Midbrain (tissue), 1 donor: ENCODE data around the gene OBP2B.
"Not testable (repeated sequence)": the region's sequence is repeated elsewhere in the genome, so short reads cannot be mapped to it uniquely, and the experiment has no call there.

Experiments
- DNase-seq: peaks from one replicate; lab custom pipeline; 2025; lab: John Stamatoyannopoulos, UW

The OBP2B gene, protein sequence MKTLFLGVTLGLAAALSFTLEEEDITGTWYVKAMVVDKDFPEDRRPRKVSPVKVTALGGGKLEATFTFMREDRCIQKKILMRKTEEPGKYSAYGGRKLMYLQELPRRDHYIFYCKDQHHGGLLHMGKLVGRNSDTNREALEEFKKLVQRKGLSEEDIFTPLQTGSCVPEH

GRCh38 chr9:133208880-133209300, at the start of gene OBP2B:
Gene OBP2B (minus strand): TSS chr9:133209250. CDS start chr9:133209199, 51 bp downstream.
- DNase-seq: not testable (repeated sequence)

DNA sequence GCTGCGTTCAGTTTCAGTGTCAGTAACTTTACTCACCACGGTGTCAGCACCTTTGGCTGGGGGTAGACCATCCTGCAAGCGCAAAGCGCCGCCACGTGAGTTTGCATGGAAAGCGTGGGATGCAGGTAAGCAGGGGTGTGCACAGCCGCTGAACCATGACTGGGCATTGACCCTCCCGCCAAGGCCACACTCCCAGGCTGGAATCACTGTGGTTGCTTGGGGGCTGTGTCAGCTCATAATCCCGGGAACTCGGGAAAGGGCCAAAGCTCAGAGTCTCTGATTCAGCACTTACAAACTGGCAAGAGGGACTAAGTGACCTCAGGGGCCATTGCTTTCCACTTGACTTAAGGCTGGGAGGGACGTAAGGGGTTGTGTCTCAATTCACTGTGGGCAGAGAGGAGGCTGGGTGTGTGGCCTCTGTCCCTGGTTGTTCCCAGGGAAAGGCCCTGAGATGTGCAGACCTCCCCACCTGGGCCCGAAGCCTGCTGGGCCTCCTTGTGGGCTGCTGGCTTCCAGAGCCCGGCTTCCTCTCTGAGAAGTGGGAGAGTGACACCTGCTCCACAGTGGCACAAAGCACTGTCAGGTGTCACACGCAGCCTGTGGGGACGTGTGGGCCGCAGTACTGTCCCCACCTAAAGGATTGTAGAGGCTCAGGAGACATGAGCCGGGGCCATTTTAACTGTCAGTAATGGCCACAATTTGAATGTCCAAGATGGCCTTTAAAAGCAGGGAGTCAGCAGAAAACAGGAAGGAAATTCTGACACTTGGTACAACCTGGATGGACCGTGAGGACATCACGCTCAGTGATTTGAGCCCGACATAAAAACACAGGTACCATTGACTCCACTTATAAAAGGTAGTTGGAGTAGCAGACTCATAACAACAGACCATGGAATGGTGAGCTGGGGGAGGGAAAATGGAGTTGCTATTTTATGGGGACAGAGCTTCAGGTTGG, 49.3 kb upstream of the OBP2B start:
- DNase-seq: no peak

GRCh38 chr9:133257465-133257956, 48.5 kb upstream of the OBP2B start:
- no peak for DNase-seq

GRCh38 chr9:133256686-133257091, 47.6 kb upstream of the OBP2B start:
- no peak for DNase-seq

DNA sequence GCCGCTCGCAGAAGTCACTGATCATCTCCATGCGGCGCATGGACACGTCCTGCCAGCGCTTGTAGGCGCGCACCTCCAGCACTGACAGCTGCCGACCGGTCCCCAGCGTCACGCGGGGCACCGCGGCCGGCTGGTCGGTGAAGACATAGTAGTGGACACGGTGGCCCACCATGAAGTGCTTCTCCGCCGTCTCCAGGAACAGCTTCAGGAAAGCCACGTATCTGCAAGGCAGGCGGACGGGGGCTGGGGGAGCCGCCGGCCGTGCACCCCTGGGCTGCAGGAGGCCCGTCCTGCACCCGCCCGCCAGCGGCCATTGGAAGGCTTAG, 47.0 kb upstream of the OBP2B start:
- no peak for DNase-seq

DNA sequence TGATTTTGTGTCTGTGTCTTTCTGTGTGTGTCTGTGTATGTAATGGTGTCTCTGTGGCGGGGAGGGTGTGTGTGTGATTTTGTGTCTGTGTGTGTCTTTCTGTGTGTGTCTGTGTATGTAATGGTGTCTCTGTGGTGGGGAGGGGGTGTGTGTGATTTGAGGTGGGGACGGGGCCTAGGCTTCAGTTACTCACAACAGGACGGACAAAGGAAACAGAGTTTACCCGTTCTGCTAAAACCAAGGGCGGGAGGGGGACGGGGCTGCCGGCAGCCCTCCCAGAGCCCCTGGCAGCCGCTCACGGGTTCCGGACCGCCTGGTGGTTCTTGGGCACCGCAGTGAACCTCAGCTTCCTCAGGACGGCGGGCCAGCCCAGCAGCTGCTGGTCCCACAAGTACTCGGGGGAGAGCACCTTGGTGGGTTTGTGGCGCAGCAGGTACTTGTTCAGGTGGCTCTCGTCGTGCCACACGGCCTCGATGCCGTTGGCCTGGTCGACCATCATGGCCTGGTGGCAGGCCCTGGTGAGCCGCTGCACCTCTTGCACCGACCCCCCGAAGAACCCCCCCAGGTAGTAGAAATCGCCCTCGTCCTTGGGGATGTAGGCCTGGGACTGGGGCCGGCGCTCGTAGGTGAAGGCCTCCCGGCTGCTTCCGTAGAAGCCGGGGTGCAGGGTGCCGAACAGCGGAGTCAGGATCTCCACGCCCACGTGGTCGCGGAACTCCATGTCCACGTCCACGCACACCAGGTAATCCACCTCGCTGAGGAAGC, 46.5 kb upstream of the OBP2B start:
- DNase-seq: no peak

GRCh38 chr9:133254471-133254870, 45.4 kb upstream of the OBP2B start:
- no peak for DNase-seq

DNA sequence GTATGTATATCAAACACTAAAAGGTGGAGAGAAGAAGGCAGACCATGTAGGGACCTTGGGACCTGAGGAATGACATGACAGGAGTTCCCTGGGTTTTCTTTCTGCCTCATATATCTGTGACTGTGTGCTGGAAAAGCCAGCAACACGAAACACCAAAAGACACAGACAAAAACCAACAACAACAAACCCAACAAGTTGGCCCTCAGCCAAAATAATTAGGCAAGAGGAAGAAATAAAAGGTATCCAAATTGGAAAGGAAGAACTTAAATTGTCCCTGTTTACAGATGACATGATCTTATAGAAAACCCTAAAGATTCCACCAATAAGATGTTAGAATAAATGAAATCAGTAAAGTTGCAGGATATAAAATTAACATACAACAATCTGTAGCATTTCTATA, 44.2 kb upstream of the OBP2B start:
- DNase-seq: no peak

- no peak for DNase-seq
Measured at GRCh38 chr9:133252301-133253020, 43.4 kb upstream of the OBP2B start.

DNA sequence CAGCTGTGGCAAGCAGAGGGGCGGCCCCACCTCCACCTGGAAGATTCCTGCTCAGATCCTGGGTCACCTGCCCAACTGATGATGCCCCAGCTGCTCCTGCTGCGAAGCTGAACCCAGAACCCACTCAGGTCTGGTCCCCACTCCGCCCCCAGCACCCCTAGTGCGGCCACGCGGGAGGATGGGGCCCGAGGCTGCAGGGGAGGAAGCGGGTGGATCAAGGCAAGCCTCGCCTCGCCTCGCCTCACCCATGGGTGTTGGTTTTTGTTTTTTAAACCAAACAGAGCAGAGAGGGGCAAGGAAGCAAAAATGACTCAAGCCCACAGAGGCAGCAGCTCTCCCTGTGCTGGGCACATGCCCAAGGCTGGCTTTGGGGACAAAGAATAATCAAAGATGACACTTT, 42.7 kb upstream of the OBP2B start:
- DNase-seq: no peak

DNA sequence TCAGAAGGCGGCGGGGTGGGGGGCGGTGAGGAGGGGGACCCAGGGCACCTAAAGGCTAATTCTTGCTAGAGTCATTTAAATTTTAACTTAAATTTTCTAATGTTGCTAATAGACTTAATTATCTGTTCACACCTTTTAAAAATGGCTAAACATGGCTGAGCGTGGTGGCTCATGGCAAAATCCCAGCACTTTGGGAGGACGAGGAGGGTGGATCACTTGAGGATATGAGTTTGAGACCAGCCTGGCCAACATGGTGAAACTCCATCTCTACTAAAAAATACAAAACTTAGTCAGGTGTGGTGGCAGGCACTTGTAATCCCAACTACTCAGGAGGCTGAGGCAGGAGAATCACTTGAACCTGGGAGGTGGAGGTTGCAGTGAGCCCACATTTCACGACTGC, 42.2 kb upstream of the OBP2B start:
- not testable (repeated sequence) for DNase-seq

GRCh38 chr9:133250741-133251170, 41.7 kb upstream of the OBP2B start:
- no peak for DNase-seq

- no peak for DNase-seq
Measured at GRCh38 chr9:133249337-133249736, 40.3 kb upstream of the OBP2B start.

DNA sequence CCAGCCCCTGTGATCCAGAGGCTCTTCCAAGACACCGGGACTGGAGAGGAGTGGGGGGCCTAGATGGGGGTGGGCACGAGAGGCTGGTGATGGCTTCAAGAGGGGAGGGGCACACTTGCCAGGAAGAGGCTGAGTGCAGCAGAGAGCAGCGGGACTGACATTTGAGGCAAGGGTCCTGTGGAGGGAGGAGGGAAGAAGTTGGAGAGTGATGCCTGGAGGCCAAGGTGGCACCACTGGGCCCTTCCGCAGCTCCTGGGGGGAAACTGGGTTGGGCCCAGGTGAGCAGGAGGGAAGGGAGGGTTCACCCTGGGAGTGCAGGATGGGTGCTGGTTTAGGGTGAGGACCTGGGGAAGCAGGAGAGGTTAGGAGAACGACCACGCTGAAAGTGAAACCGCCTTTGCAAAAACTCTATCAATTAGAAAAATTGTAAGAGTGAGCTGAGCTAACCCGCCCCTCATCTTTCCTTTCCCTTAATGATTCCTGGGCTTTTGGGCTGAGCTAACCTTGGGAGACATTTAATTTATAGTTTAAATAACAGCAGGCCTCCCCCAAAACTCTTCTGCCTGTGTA, 39.8 kb upstream of the OBP2B start:
- DNase-seq: no peak

DNA sequence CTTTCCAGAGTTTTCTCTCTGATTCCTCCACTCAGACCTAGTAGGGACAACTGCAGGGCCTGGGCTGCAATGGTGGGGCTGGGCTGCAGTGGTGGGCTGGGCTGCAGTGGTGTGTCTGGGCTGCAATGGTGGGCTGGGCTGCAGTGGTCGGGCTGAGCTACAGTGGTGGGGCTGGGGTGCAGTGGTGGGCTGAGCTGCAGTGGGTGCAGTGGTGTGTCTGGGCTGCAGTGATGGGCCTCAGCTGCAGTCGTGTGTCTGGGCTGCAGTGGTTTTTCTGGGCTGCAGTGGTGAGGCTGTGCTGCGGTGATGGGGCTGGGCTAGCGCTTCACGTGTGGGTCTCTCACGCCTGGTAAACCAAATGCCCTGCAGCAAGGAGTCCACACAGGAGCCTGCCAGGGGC, 38.6 kb upstream of the OBP2B start:
- no peak for DNase-seq

DNA sequence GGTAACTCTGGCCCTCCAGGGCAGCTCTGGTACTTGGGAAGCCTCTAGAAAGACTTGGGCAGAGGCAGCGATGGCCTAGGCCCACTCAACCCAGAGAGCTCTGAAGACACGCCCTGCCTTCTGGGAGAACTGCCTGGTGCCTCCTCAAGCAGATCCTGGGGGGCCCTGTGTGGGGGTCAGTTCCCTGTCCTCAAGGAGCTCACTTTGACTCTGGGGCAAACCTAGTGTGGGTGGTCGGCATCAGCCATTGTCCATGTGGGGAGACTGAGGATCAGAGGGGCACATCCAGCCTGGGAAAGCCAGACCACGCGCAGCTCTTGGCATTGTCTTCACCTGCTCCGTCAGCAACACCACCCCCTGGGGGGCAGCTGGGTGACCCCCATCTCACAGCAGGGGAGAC, 37.9 kb upstream of the OBP2B start:
- DNase-seq: no peak

DNA sequence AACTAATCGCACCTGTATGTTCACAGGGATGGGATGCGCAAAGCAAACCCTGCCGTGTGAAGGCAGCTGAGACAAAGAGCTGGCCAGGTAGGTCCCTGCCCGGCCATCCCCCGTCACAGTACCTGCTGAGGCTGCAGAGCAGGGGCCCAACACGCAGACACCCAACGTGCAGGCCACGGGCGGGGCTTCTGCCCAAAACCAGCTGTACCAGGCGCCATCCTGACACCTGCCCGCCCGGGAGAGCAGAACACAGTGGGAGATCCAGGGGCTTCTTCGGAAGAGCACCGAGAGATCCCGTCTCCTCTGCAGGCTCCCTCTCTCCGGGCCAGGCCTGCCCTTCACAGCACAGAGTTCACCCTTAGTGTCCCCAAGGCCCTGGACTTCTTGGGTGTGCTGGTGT, 37.5 kb upstream of the OBP2B start:
- no peak for DNase-seq

DNA sequence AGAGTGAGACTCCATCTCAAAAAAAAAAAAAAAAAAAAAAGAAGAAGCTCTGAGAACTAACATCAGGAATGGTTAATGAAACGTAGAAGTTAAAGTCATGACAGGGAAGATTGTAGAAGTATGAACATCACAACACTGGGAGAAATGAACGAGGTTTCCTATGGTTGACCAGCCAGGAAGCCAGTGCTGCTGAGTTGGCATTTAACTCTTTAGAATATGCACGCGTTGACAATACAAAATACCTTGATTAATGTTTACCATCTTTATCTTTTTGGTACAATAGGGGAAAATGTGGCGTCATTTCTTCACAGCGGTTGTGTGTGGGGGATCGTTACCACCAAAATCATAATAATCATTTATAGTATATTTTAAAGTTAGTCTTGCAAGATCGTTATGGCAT, 33.9 kb upstream of the OBP2B start:
- no peak for DNase-seq

DNA sequence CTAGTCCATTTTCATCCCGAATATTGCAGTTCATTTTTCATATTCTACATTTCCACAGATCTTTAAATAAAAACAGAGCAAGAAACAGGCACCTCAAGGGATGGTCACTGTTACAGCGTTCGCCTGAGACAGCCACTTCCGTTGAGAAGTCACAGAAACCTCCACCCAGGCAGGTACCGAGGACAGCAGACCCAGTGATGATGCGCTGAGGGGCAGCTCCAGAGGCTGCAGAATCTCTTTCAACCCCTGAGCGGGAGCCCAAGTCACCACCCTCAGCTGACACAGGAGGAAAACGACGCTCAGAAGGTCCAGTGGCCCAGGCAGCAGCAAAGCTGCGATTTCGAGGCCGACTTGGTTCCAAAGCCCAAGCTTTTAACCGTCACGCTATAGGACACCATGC, 33.2 kb upstream of the OBP2B start:
- no peak for DNase-seq

GRCh38 chr9:133239533-133240090, 30.6 kb upstream of the OBP2B start:
- no peak for DNase-seq

DNA sequence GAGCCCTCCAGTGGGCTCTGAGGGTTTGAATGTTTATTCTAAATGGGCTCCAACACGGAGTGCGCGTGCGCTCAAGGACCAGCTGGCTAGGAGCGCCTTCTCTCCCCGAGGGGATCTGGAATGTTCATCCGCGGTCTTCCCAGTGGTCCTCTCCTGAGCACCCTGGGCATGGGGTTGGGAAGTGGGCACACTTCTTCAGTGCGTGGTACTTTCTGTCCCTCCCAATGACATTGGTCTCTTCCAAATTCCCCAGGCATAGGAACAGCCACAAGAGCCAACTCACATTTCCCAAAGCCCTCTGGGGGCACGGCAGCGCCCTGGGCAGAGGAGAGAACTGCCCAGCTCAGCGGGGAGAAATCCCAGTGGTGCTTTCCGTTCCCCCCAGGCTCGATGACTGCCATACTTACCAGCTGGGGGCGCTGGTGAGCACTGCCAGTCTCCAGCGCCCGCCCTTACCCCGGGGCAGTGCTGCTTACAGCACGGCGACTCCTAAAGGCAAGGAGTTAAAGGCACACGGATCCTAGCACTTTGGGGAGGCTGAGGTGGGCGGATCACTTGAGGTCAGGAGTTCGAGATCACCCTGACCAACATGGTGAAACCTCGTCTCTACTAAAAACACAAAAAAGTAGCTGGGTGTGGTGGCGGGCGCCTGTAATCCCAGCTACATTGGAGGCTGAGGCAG, 29.9 kb upstream of the OBP2B start:
- DNase-seq: peak; percentile 6
